Panc1 (cell line): Measurements from ENCODE around the gene NID1. TPM values are rescaled to one million over a fixed set of nuclear protein-coding genes. Genes with fewer than 3 reads are reported as not detected.

ENCODE experiments used
- ATAC-seq: fragments of 200-7000 bp; cut with Tn5 transposase; 2 replicates; pipeline ENCODE4 v1.9.1; 2020; ENCODE audit warnings: mild to moderate bottlenecking, moderate library complexity
- BruUV-seq: library from RNA; stranded (reverse); fragments of 400-500 nt; replicated peaks from 2 replicates; lab custom pipeline; 2021; lab: Mats Ljungman, UMichigan
- CTCF ChIA-PET: fragments of 300-600 bp; sonication (Branson Sonifier 250); formaldehyde crosslinking; loops from one replicate; lab custom pipeline; 2022; ENCODE audit warnings: antibody characterized with exemption; lab: Charles Lee
- POLR2A ChIA-PET: fragments of 300-600 bp; sonication (Branson Sonifier 250); formaldehyde crosslinking; loops from one replicate; lab custom pipeline; 2022; ENCODE audit warnings: antibody characterized with exemption; lab: Charles Lee
- DNase-seq: peaks from one replicate; pipeline ENCODE4 v3.0.0-alpha.2; 2010; ENCODE audit warnings: low read depth, low spot score
- H3K27ac ChIP-seq: 2 replicates; pipeline ENCODE4 v1.5.1; 2011; ENCODE audit warnings: mild to moderate bottlenecking, low read length, inconsistent platforms
- H3K27me3 ChIP-seq: fragments of 200-500 bp; sonication (Bioruptor generic); 2 replicates; pipeline ENCODE4 v1.6.0; 2014; ENCODE audit warnings: low read length, inconsistent platforms; ENCODE audit not compliant: control insufficient read depth, insufficient read depth
- H3K36me3 ChIP-seq: fragments of 200-500 bp; sonication (Bioruptor generic); 2 replicates; pipeline ENCODE4 v1.5.1; 2014; ENCODE audit warnings: inconsistent platforms, mild to moderate bottlenecking, low read length, moderate library complexity; ENCODE audit not compliant: control insufficient read depth, insufficient read depth
- H3K4me1 ChIP-seq: 2 replicates; pipeline ENCODE4 v1.5.1; 2011; ENCODE audit warnings: inconsistent platforms, mild to moderate bottlenecking, low read length, moderate library complexity; ENCODE audit not compliant: control insufficient read depth, insufficient read depth
- H3K4me3 ChIP-seq, 2 experiments: 2 replicates each; pipeline ENCODE4 v1.5.1; 2011 to 2012; ENCODE audit warnings: low read depth in 2 of 2, low read length in 2 of 2, mild to moderate bottlenecking in 2 of 2, inconsistent platforms in 1 of 2, moderate library complexity in 1 of 2
- H3K9me3 ChIP-seq: fragments of 200-500 bp; sonication (Bioruptor generic); 2 replicates; pipeline ENCODE4 v1.5.1; 2014; ENCODE audit warnings: low read depth, mild to moderate bottlenecking, inconsistent platforms, low read length, moderate library complexity; ENCODE audit not compliant: control insufficient read depth, insufficient read depth
- CTCF ChIP-seq: fragments of 450-650 bp; IDR thresholded peaks from 2 replicates; pipeline ENCODE4 v1.5.1; 2017; ENCODE audit warnings: mild to moderate bottlenecking
- POLR2AphosphoS5 ChIP-seq: IDR thresholded peaks from 2 replicates; pipeline ENCODE4 v1.6.1; 2012; ENCODE audit warnings: mild to moderate bottlenecking, low read depth, low read length, moderate library complexity
- REST ChIP-seq, 2 experiments: IDR thresholded peaks; 2 replicates each; pipeline ENCODE4 v1.6.1; 2011 to 2012; ENCODE audit warnings: low read depth in 2 of 2, control low read depth in 1 of 2, low read length in 1 of 2, mild to moderate bottlenecking in 1 of 2, moderate library complexity in 1 of 2; ENCODE audit not compliant: insufficient read depth in 1 of 2
- SIN3A ChIP-seq: IDR thresholded peaks from 2 replicates; pipeline ENCODE4 v1.6.1; 2012; ENCODE audit warnings: low read depth, mild to moderate bottlenecking, low read length, moderate library complexity, borderline replicate concordance; ENCODE audit not compliant: insufficient read depth
- TCF7L2 ChIP-seq: IDR thresholded peaks from 2 replicates; pipeline ENCODE4 v1.6.1; 2011; ENCODE audit warnings: mild to moderate bottlenecking, low read depth, low read length, inconsistent platforms
- in situ Hi-C: cut with HindIII; loops from 2 replicates; pipeline ENCODE4 v1.10.0; 2016; ENCODE audit warnings: low sequenced_read_pairs, low pct_unique_long_range_greater_than_20kb
- intact Hi-C: fragments of 100-400 bp; cut with micrococcal nuclease; formaldehyde crosslinking; loops from one replicate; pipeline ENCODE4 v1.10.0; 2022; ENCODE audit not compliant: unreplicated experiment
- total RNA-seq: library from RNA; stranded (reverse); gene quantifications from one replicate; pipeline ENCODE4 v1.2.1, GENCODE V29; 2021; ENCODE audit not compliant: unreplicated experiment

The NID1 gene
- total RNA-seq, 1 experiment from 2014 or later: 89.3 TPM

GRCh38 chr1:235997049-235997448 is 67.8 kb downstream of the NID1 start:
- CTCF ChIA-PET: no interaction called here
- H3K4me1 ChIP-seq: 0 out of 2 replicates have a peak, but pooled peaks cover 2% of the 10 kb centered on the region
- TF ChIP-seq REST (IDR thresholded peaks at IDR 0.05; ENCODE audit: insufficient read depth in 1 of 2, low read depth in 2 of 2, low read length in 1 of 2) (no peak), CTCF (no peak), SIN3A (no peak), TCF7L2 (no peak), POLR2AphosphoS5 (no peak)
- no peak overlapping the region for H3K4me3 ChIP-seq
- BruUV-seq: no TSS peak
- no peaks in the 10 kb centered on the region for H3K27me3 ChIP-seq
- in situ Hi-C loops (no loop called here), intact Hi-C loops (no loop called here)
- no peak overlapping the region for H3K27ac ChIP-seq
- H3K36me3 ChIP-seq: no peaks in the 10 kb centered on the region
- DNase-seq (no peak), ATAC-seq (no peak)
- POLR2A ChIA-PET: no interaction called here
- H3K9me3 ChIP-seq: no peaks in the 10 kb centered on the region

GRCh38 chr1:235996048-235996785 is 68.7 kb downstream of the NID1 start:
- no peaks in the 10 kb centered on the region for H3K4me1 ChIP-seq
- CTCF ChIA-PET: interaction anchor here (0.7 kb wide), 1 partner anchor 24 kb away, joined by 3 read pairs; no protein-coding TSS in a partner anchor
- POLR2A ChIA-PET: no interaction called here
- intact Hi-C loops (no loop called here), in situ Hi-C loops (no loop called here)
- no peaks in the 10 kb centered on the region for H3K36me3 ChIP-seq
- ATAC-seq (no peak), DNase-seq (no peak)
- no peak overlapping the region for H3K4me3 ChIP-seq
- H3K9me3 ChIP-seq: no peaks in the 10 kb centered on the region
- no peak for TF ChIP-seq REST (IDR thresholded peaks at IDR 0.05; ENCODE audit: insufficient read depth in 1 of 2, low read depth in 2 of 2, low read length in 1 of 2)
- TF ChIP-seq CTCF: no peak
- TF ChIP-seq TCF7L2: no peak
- TF ChIP-seq POLR2AphosphoS5: no peak
- no peak for TF ChIP-seq SIN3A
- no peak overlapping the region for H3K27ac ChIP-seq
- H3K27me3 ChIP-seq: no peaks in the 10 kb centered on the region
- no TSS peak for BruUV-seq
